Stomach (tissue), 9 donors: ENCODE measurements around the gene AKAP8L. TPM values are rescaled to one million over a fixed set of nuclear protein-coding genes. Genes with fewer than 3 reads are reported as not detected.

Experiments used
- DNase-seq, 2 donors: peaks; one replicate each; pipeline versions ENCODE4 v3.0.0 to v3.0.0-alpha.2; 2013 to 2019
- H3K27ac ChIP-seq, 5 donors: fragments of 200-600 bp in 4 of 5; sonication (generic) in 4 of 5; one replicate each; pipeline ENCODE4 v1.5.1; 2013 to 2019; ENCODE audit warnings: mild to moderate bottlenecking in 1 of 5, moderate library complexity in 1 of 5
- H3K27me3 ChIP-seq, 3 donors: fragments of 200-600 bp; sonication (generic); one replicate each; pipeline ENCODE4 v1.5.1; 2017 to 2019; ENCODE audit warnings: mixed run types in 1 of 3
- H3K36me3 ChIP-seq, 4 donors: fragments of 200-600 bp; sonication (generic); 1 replicate in 3 of 4; 2 replicates in 1 of 4; pipeline ENCODE4 v1.5.1; 2016 to 2019
- H3K4me1 ChIP-seq, 4 donors: fragments of 200-600 bp; sonication (generic); one replicate each; pipeline ENCODE4 v1.5.1; 2016 to 2019
- H3K4me3 ChIP-seq, 4 donors: fragments of 200-600 bp; sonication (generic) in 3 of 4; one replicate each; pipeline ENCODE4 v1.5.1; 2016 to 2019; ENCODE audit warnings: mild to moderate bottlenecking in 1 of 4
- H3K9me3 ChIP-seq, 4 donors: fragments of 200-600 bp; sonication (generic); one replicate each; pipeline ENCODE4 v1.5.1; 2016 to 2019
- CTCF ChIP-seq, 7 experiments: fragments of 450-650 bp in 4 of 7; fragments of 200-600 bp in 3 of 7; sonication (generic) in 3 of 7; IDR thresholded peaks; one replicate each; pipeline ENCODE4 v1.5.1; 2016 to 2019; ENCODE audit warnings: antibody characterized with exemption in 7 of 7, control low read depth in 2 of 7, mild to moderate bottlenecking in 1 of 7
- EP300 ChIP-seq: sonication (generic); formaldehyde crosslinking; IDR thresholded peaks from one replicate; pipeline ENCODE4 v1.6.1; 2017; ENCODE audit warnings: antibody characterized with exemption
- POLR2A ChIP-seq, 4 donors: fragments of 450-650 bp; IDR thresholded peaks; one replicate each; pipeline ENCODE4 v1.6.1; 2016; ENCODE audit warnings: antibody characterized with exemption in 4 of 4, control low read depth in 2 of 4, mild to moderate bottlenecking in 1 of 4, moderate library complexity in 1 of 4
- POLR2AphosphoS5 ChIP-seq, 3 donors: sonication (generic); formaldehyde crosslinking; IDR thresholded peaks; one replicate each; pipeline ENCODE4 v1.6.1; 2016; ENCODE audit warnings: antibody characterized with exemption in 3 of 3
- WGBS, 5 donors: extraction: QIAGEN DNeasy Blood & Tissue Kit in 3 of 5; methylation state at CpG; one replicate each; pipeline versions ENCODE4 v1.1.5 to v1.1.7; 2013 to 2018; 5-methylcytosine and 5-hydroxymethylcytosine counted together
- intact Hi-C: fragments of 100-400 bp; cut with DNase I; formaldehyde crosslinking; loops from one replicate; pipeline ENCODE4 v1.15.1; 2023; ENCODE audit warnings: low total_unique reads
- polyA plus RNA-seq, 3 donors: library from polyadenylated mRNA; stranded (reverse); fragments of 200-250 nt; gene quantifications; one replicate each; pipeline ENCODE4 v1.2.3, GENCODE V29; 2013
- total RNA-seq, 5 donors: library from RNA; depleted of rRNA; stranded (reverse); fragments of >200 nt; gene quantifications; one replicate each; pipeline versions ENCODE4 v1.1.0 to v1.2.3, GENCODE V29; 2014 to 2016
- donor health status: healthy with polysubstance abuse.
- donor health status: Bipolar disorder and iron deficiency.
- donor health status: healthy.

Gene AKAP8L
- total and polyA plus RNA-seq, 8 donors, result 67.8 to 320 (median 91.6) TPM

GRCh38 chr19:15443838-15444237, 25.1 kb upstream of the AKAP8L start:
- Histone ChIP-seq H3K4me1 (peaks cover 2 to 7% (median 5%) of the 10 kb centered on the region in 4 donors), H3K4me3 (no peak overlapping the region), H3K27me3 (no peaks in the 10 kb centered on the region), H3K27ac (no peak overlapping the region), H3K9me3 (no peaks in the 10 kb centered on the region), H3K36me3 (peaks cover 0 to 55% (median 14%) of the 10 kb centered on the region in 4 donors)
- DNase-seq, result no peak
- 69 to 84% (median 80%) methylated on average over 10 of the region's 10 CpGs for WGBS, 5 donors
- no peak for TF ChIP-seq CTCF (IDR thresholded peaks at IDR 0.05)
- no peak for TF ChIP-seq EP300
- no peak for TF ChIP-seq POLR2AphosphoS5 (IDR thresholded peaks at IDR 0.05)
- no peak for TF ChIP-seq POLR2A (IDR thresholded peaks at IDR 0.05)
- intact Hi-C loops, result no loop called here

GRCh38 chr19:15443325-15443724, 24.5 kb upstream of the AKAP8L start:
- DNase-seq, result no peak
- TF ChIP-seq POLR2A (IDR thresholded peaks at IDR 0.05), result no peak
- TF ChIP-seq POLR2AphosphoS5 (IDR thresholded peaks at IDR 0.05), result no peak
- no peak for TF ChIP-seq CTCF (IDR thresholded peaks at IDR 0.05)
- no peak for TF ChIP-seq EP300
- Histone ChIP-seq H3K4me3 (no peak overlapping the region), H3K4me1 (peaks cover 0 to 5% (median 1%) of the 10 kb centered on the region in 4 donors), H3K27ac (no peak overlapping the region), H3K36me3 (peaks cover 0 to 55% (median 15%) of the 10 kb centered on the region in 4 donors), H3K9me3 (no peaks in the 10 kb centered on the region), H3K27me3 (no peaks in the 10 kb centered on the region)
- intact Hi-C loops, result no loop called here
- 85 to 95% (median 91%) methylated on average over 3 of the region's 3 CpGs for WGBS, 5 donors

DNA sequence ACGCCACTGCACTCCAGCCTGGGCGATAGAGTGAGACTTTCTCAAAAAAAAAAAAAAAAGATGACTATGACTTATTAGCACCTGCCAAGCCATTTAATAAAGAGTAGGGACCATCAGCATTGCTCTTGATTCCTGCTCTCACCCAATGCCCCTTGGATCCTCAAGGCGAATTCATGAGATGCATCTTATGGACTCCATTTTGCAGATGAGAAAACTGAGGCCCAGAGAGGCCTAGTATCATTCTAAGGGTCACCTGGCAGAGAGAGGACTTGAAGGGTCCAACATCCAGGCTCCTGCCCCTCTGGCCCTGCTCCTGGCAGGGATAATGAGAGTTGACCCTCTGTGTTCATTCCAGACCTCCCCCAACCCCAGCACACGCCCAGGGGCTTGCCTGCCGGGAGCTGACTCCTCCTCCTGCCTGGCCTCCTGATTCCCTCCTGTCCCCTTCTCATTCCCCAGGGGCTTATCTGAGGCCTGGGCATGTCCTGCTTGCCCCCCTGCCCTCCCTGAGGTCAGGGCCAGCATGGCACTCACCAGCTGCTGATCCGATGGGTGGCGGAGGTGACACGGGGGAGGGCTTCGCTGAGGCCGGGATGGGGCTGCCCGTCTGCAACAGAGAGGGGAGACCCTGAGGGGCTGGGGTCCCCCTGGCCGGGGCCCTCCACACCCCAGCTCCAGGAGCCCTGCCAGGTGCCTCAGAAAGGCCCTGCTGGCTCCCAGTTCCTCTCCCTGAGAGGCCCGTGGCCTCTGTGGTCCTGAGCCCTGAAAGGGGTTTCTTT, 23.5 kb upstream of the AKAP8L start:
- Histone ChIP-seq H3K9me3 (no peaks in the 10 kb centered on the region), H3K27ac (no peak overlapping the region), H3K4me3 (no peak overlapping the region), H3K4me1 (peaks cover 2 to 14% (median 11%) of the 10 kb centered on the region in 4 donors), H3K27me3 (no peaks in the 10 kb centered on the region), H3K36me3 (peaks cover 0 to 52% (median 15%) of the 10 kb centered on the region in 4 donors)
- intact Hi-C loops, result no loop called here
- TF ChIP-seq POLR2A (IDR thresholded peaks at IDR 0.05) (no peak), CTCF (IDR thresholded peaks at IDR 0.05) (no peak), EP300 (no peak), POLR2AphosphoS5 (IDR thresholded peaks at IDR 0.05) (no peak)
- no peak for DNase-seq
- 80 to 92% (median 83%) methylated on average over 5 to 13 of the region's 13 CpGs for WGBS, 5 donors

DNA sequence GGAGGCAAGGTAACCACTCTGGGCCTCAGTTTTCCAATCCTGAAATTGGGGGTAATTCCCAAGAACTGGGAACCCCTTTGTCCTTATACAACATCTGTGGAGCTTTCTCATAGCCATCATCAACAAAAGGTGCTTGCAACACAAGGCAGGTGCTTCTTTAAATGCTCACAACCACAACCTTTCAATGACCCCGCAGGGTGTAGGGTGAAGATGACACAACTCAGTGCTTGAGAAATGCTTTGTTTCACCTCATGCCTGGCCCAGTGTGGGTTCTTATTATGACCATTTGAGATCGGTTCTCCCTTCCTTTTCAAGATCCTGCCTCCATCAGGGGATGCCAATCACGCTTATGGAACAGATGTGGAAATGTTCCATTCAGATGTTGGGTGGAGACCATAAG, 22.5 kb upstream of the AKAP8L start:
- DNase-seq, result no peak
- Histone ChIP-seq H3K36me3 (peaks cover 0 to 48% (median 17%) of the 10 kb centered on the region in 4 donors), H3K9me3 (no peaks in the 10 kb centered on the region), H3K4me1 (peaks cover 4 to 23% (median 17%) of the 10 kb centered on the region in 4 donors), H3K4me3 (no peak overlapping the region), H3K27ac (no peak overlapping the region), H3K27me3 (no peaks in the 10 kb centered on the region)
- 75 to 95% (median 89%) methylated on average over 3 of the region's 3 CpGs for WGBS, 5 donors
- no peak for TF ChIP-seq POLR2AphosphoS5 (IDR thresholded peaks at IDR 0.05)
- no peak for TF ChIP-seq POLR2A (IDR thresholded peaks at IDR 0.05)
- TF ChIP-seq EP300, result no peak
- no peak for TF ChIP-seq CTCF (IDR thresholded peaks at IDR 0.05)
- intact Hi-C loops, result no loop called here
